NCI-H524 treated with DMSO at 0.1 percent for 48 hours (cell line): ENCODE results near the gene UTY.

Experiments used
- DNase-seq: peaks from one replicate; lab custom pipeline; 2025; lab: John Stamatoyannopoulos, UW

Gene UTY

DNA sequence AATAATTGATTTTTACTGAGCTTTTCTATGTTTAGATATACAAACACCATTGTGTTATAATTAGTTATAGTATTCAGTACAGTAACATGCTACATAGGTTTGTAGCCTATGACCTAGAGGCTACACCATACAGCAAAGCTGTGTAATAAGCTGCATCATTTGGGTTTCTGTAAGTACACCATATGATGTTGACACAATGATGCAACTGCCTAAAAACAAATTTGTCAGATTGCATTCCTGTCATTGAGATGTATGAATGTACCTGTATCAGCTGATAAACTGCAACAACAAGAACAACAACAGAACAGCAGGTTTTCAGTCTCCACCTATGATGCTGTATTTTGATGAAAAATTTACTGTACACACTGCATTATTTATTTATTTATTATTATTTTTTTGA lies 64.3 kb downstream of the UTY start:
- no peak for DNase-seq

DNA sequence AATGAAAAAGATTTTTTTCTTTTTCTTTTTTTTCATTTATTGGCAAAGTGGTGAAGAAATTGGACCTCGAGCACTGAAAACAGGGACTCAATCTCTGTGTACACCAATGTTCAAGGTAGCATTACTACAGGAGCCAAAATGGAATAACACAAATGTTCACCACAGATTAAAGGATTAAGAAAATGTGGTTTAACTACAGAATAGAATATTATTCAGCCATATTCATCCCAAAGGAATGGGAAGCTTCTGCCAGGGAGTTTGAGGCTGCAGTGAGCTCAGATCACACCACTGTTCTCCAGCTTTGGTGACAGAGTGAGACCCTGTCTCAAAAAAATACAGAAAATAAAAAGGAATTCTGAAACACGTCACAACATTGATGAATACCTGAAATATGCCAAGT lies 81.0 kb downstream of the UTY start:
- no peak for DNase-seq

DNA sequence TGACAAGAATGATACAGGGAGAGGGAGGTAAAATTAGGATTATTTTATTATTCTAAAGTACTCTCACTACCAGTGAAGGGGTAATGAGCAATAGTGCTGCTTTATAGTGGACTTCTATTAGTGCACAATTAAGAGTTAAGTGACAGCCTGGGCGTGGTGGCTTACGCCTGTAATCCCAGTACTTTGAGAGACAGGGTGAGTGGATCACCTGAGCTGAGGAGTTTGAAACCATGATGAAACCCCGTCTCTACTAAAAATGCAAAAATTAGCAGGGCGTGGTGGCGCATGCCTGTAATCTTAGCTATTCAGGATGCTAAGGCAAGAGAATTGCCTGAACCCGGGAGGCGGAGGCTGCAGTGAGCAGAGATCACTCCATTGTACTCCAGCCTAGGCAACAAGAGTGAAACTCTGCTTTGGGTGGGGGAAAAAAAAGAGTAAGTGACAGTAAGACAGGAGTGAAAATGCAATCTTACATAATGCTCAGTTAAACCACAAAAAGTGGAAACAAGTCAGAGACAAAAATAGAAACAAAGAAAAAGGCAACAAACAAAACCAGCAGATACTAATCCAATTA lies 98.6 kb downstream of the UTY start:
- DNase-seq = no peak

DNA sequence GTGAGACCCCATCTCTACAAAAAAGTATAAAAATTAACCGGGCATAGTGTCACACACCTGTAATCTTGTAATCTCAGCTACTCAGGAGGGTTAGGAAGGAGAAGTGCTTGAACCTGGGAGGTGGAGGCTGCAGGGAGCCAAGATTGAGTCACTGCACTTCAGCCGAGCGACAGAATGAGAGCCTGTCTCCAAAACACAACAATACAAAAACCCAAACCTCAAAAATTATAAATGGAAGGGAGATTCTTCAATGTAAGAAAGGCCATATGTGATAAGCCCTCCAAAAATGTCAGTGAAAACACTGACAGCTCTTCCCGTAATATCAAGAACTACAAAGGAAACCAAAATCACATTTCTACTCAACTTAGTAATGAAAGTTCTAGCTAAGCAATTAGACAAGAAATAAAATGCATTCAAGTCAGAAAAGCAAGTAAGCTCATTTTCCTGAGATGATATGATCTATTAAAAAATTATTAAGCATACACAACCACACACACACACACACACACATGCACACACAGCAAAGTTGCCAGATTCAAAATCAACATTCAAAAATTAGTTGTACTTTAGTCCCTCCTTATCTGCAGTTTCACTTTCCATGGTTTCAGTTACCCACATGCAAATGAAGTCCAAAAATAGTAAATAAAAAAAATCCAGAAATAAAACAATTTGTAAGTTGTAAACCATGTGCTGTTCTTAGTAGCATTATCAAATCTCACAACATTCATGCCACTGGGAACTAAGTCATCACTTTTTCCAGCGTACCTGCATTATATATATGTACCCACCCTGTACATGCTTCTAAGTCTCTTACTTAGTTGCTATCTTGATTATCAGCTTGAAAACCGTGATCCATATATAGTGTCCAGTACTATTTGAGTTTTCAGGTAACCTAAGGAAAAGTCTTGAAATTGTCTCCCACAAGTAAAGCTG lies 108.7 kb downstream of the UTY start:
- DNase-seq = no peak

DNA sequence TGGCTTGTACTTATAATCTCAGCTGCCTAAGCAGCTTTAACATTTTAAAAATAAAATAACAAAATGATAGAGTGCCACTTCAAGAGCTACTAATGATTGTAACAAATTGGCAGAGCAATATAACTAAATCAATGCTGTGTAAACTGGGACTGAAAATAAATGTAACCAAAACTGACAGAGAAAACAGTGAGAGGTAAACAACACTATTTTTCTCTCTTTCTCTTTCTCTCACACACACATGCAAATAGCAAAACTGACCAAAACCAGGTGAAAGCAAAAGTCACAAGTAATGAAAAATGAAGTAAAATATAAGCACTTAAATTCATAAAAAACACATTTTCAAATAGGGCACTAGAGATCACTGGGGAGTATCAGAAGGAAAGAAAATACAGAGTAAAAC lies 109.6 kb downstream of the UTY start:
- no peak for DNase-seq

DNA sequence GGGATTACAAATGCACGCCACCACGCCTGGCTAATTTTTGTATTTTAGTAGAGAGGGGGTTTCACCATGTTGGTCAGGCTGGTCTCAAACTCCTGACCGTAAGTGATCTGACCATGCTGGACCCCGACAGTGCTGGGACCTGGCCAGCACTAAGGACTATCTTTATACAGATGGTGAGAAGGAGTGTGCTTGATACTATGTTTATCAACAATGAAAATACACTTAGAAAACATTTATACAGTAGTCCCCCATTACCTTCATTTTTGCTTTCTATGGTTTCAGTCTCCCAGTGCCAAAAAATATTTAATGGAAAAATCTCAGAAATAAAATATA lies 111.4 kb downstream of the UTY start:
- DNase-seq = no peak

DNA sequence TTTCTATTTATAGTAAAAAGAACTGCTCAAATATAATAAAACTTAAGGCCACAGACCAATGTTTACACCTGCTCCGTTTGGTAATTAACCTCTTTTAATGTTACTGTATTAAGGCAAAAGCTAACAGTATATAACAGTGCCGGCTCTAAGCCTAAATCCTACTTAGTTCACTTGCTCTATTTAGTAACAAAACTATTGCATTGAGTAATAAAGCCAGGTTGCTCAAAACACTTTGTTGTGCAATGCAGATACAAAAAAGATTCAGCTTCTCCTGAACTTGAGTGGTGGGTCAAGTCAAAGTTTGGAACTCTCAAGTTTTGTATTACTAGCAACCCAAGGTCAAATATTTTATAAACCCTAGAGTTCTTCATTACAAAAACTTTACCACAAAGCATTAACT lies 116.2 kb downstream of the UTY start:
- no peak for DNase-seq

DNA sequence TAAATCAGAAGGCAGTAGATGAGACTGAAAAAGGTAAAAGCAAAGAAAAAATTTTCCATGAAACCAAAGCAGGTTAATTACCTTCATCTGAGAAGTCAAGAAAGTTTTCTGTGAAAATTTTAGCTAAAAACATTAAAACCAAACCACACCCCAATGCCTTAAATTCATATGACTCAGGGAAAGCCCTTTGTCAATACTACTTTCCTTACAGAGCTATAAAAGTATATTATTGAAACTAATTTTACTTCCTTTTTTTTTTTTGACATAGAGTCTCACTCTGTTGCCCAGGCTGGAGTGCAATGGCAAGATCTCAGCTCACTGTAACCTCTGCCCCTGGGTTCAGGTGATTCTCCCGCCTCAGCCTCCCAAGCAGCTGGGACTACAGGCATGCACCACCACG lies 117.2 kb downstream of the UTY start:
- no peak for DNase-seq

DNA sequence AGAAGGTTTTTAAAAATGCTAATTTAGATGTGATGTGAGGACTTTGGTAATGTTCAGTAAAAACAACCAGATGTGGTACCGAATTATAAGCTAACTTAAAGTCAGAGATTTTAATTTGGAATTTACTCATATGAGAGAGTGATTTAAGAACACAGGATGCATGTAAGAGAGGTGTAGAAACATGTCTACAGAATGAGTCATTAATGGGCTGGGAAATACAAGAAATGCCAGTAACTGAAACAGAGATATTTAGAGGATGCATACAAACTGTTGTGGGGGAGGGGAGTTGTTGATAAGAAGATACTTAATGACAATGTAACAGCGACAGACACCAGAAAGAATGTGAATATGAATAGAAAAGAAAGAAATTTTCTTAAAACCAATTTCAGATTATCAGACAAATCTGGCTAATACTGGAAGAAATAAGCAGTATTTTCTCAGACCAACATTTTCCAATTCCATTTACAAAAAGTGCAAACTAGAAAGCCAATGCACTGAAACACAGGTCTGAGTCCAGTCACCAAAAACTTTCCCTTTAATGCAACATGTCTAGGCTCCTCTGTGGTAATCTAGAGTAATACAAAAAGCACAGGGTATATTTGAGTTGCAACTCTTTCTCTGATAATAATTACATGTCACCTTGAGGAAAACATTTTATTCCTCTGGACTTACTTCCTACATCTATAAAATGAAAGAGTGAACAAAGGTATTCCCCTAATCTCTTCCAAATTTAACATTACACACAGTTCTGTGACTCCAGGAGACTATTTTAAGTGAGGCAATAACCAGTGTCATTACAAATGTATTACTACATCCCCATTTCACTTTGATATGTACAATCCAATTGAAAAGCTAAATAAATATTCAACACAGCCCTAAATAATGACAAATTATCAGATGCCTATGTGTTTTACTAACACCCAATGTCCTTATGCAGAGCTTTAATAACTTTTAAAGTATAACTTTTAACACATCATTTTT lies 117.9 kb downstream of the UTY start:
- no peak for DNase-seq

DNA sequence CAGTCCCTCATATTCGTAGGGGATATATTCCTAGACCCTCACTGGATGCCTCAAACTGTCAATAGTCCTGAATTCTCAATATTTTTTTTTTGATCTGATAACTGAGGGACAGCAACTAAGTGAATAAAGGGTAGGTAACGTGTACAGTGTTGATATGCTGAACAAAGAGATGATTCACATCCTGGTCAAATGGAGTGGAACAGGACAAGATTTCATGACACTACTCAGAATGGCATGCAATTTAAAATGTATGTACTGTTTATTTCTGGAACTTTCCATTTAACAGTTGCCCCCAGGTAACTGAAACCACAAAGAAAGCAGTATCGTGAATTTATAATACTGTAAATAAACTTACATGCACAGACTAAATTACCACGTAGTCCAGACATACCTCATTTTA lies 128.4 kb downstream of the UTY start:
- no peak for DNase-seq

DNA sequence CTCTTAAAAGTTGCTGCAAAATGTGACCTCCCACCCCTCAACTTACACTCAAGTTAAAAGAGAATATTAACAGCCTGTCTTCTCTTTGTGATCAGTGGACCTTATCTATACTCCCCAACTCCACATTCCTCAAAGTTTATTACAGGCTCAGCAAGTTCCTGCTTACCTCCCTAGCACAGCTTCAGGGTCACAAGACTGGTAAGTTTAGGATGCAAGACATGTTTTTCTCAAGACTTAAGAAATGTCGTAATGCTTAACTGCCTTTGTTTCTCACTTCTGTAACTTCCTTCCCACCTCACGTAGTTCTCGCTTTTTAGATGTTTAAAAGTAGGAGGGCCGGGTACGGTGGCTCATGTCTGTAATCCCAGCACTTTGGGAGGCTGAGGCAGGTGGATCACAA lies 132.7 kb downstream of the UTY start:
- no peak for DNase-seq

DNA sequence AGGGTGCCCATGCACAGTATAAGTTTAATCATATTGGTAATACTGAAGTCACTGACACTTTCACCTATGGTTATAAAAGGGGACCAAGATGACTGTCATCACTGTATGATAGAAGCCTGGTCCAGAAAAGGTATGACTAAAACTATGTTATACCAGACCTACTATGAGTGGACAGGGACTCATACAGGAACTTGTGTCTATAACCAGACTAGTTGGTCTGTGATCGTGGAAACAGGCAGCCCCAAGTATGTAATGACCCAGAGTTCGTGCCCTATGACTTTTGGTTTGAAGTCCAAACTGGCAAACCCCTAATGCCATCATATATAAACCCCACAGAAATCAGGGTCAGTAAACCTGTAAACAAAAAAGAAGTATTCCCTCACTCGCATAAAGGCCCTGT lies 134.3 kb downstream of the UTY start:
- DNase-seq = no peak

DNA sequence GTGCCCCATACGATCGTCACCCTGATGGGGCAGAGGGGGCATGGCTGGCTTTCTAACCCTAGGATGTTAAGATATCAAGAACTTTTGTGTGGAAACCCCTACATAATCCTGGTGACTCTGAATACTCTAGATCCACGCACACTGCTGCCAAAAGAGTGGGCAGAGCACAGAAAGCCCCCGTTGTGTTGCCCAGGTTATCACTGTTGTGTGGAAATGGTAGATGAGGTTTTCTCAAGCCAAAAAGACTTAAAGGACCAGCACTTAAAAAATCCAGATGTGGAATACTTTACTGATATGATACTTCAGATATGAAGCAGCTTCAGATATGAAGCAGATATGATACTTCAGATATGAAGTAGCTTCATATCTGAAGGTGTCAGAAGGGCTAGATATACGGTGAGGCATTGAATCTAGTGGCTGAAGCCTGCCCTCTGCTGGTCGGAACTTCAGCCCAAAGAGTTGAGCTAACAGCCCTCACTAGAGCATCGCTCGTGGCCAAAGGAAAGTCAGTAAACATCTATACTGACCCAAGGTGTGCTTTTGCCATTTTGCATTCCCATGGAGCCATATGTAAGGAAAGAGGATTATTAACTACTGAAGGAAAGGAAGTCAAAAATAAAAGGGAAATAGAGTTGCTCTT lies 136.4 kb downstream of the UTY start:
- no peak for DNase-seq

DNA sequence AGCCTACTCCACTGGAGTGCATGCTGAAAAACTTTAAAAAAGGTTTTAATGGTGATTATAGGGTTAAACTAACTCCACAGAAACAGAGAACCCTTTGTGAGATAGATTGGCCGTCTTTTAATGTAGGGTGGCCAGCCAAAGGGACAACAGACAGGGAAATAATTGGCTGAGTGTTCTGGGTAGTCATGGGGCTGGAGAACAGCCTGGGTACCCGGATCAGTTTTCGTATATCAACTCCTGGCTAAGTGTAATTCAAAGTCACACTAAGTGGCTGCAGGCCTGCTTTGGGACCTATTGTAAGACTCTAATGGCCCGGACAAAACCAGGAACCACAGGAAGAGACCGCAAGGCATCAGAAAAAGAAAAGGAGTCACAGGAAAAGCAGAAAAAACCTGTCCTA lies 139.9 kb downstream of the UTY start:
- DNase-seq = no peak

DNA sequence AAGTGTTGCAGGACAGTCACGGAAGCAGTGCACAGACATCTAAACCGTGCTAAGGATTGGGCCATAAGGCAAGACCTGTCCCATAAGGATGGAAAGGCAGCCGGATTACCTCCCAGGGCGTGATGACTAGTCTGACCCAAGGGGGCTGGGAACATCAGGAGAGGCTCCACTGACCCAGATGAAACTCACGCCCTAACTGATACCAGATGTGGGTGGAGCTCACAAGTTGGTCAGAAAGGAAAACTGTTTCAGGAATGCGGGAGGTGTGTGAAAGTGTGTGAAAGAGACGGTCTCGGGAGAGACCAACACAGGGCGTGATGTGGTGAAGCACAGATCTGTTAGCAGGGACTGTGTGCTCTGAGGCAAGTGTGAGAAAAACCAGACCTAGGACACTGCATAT lies 140.5 kb downstream of the UTY start:
- DNase-seq = no peak

DNA sequence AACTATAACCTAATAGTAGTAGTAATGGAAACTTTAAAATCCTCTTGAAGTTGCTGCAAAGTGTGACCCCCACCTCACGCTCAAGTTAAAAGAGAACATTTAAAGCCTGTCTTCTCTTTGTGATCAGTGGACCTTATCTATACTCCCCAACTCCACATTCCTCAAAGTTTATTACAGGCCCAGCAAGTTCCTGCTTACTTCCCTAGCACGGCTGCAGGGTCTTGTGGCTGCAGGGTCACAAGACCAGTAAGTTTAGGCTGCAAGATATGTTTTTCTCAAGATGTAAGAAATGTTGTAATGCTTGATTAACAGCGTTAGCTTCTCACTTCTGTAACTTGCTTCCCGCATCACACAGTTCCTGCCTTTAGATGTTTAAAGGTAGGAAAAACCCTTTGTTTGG lies 141.1 kb downstream of the UTY start:
- no peak for DNase-seq

DNA sequence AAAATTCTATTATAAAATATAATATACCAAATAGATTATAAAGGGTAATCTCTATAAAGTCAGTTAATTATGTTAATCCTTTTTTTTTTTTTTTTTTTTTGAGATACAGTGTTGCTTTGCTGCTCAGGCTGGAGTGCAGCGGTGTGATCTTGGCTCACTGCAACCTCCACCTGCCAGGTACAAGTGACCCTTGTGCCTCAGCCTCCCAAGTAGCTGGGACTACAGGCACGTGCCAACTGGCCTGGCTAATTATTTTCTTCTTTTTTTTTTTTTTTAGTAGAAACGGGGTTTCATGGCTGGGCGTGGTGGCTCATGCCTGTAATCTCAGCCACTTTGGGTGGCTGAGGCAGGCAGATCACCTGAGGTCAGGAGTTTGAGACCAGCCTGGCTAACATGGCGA lies 141.9 kb downstream of the UTY start:
- no peak for DNase-seq

DNA sequence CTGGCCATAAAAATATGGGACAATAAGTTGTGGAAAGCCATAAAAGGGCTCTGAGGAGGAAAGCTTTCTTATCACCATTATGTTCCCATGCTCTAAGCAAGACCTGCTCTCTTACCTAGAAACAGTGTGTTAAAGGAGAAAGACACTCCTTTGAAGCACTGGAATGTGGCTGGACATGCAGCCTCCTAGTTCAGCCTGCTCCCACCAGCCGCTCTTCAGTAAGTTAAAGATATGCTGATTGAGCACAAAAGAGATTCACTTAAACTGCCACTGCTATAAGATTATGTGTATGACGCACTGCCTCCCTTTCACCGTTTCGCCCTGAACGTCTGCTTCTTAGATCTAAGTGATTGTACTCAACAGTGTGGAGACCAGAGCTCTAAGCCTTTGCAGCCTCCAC lies 146.0 kb downstream of the UTY start:
- DNase-seq = no peak

DNA sequence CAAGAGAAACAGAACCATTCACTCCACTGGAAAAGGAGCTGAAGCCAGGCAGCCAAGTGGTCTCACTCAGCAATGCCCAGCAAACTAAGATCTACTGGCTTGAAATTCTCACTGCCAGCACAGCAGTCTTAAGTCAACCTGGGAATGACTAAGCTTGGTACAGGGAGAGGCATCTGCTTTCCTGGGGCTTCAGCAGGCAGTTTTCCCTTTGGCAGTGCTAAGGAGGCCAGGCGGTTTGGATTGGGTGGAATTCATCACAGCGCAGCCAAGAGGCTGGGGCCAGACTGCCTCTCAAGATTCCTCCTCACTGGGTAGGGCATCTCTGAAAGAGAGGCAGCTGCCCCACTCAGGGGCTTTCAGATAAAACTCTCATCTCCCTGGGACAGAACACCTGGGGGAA lies 149.2 kb downstream of the UTY start:
- no peak for DNase-seq

DNA sequence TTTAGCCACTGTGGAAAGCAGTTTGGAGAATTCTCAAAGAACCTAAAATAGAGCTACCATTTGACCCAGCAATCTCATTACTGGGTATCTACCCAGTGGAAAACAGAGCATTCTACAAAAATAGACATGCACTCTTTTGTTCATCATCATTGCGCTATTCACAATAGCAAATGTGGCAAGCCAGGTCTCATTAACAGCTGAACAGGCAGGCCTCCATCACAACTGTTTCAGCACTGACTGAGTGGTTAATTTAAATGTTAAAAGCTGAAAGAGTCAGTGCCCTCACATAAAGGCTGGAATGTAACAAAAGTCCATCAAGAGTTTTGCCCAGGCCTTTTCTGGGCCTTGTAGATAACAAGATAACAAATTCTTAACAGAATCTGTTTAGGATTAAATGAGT lies 166.9 kb downstream of the UTY start:
- DNase-seq = no peak

DNA sequence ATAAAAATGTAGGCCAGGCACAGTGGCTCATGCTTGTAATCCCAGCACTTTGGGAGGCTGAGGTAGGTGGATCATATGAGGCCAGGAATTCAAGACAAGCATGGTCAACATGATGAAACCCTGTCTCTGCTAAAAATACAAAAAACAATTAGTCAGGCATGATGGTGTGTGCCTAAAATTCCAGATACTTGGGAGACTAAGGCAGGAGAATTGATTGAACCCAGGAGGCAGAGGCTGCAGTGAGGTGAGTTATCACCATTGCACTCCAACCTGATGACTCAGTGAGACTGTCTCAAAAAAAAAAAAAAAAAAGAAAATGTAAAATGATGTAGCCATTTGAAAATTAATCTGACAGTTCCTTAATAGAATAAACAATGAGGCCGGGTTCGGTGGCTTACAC lies 171.9 kb downstream of the UTY start:
- no peak for DNase-seq

DNA sequence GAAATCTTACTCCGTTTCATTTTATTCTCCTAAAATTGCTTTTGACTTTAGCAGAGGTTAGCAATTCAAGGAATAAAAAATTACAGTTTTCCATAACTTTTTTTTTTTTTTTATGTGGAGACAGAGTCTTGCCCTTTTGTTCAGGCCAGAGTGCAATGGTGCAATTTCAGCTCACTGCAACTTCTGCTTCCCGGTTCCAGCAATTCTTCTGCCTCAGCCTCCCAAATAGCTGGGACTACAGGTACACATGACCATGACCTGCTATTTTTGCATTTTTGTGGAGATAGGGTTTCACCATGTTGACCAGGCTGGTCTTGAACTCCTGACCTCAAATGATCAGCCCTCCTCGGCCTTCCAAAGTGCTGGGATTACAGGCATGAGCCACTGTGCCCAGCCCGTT lies 179.0 kb downstream of the UTY start:
- DNase-seq = no peak
